Transverse colon (tissue), 4 donors: Measurements from ENCODE around the gene HHEX. TPM values are rescaled to one million over a fixed set of nuclear protein-coding genes. Genes with fewer than 3 reads are reported as not detected.

Experiments used
- DNase-seq: peaks from one replicate; pipeline ENCODE4 v3.0.0-alpha.2; 2019
- H3K27ac ChIP-seq, 4 donors: fragments of 200-600 bp; sonication (generic); 2 replicates each; pipeline ENCODE4 v1.5.1; 2016 to 2018; ENCODE audit warnings: inconsistent platforms in 4 of 4
- H3K27me3 ChIP-seq: fragments of 200-600 bp; sonication (generic); 2 replicates; pipeline ENCODE4 v1.5.1; 2017; ENCODE audit warnings: inconsistent platforms
- H3K36me3 ChIP-seq, 4 donors: fragments of 200-600 bp; sonication (generic); 2 replicates each; pipeline ENCODE4 v1.5.1; 2017 to 2019; ENCODE audit warnings: inconsistent platforms in 4 of 4
- H3K4me1 ChIP-seq, 4 donors: fragments of 200-600 bp; sonication (generic); 2 replicates each; pipeline ENCODE4 v1.5.1; 2017 to 2020; ENCODE audit warnings: inconsistent platforms in 4 of 4
- H3K4me3 ChIP-seq, 4 donors: fragments of 200-600 bp; sonication (generic); 1 replicate in 1 of 4; 2 replicates in 3 of 4; pipeline versions ENCODE4 v1.5.1 to v1.6.1; 2017 to 2019; ENCODE audit warnings: inconsistent platforms in 4 of 4
- H3K9me3 ChIP-seq, 2 donors: fragments of 200-600 bp; sonication (generic); 2 replicates each; pipeline ENCODE4 v1.5.1; 2017 to 2019; ENCODE audit warnings: inconsistent platforms in 2 of 2
- EP300 ChIP-seq: sonication (generic); formaldehyde crosslinking; IDR thresholded peaks from one replicate; pipeline ENCODE4 v1.6.1; 2017; ENCODE audit warnings: antibody characterized with exemption, low read depth
- POLR2A ChIP-seq: fragments of 450-650 bp; IDR thresholded peaks from one replicate; pipeline ENCODE4 v1.6.1; 2016; ENCODE audit warnings: antibody characterized with exemption, mild to moderate bottlenecking, moderate library complexity
- POLR2AphosphoS5 ChIP-seq, 3 donors: sonication (generic); formaldehyde crosslinking; IDR thresholded peaks; one replicate each; pipeline ENCODE4 v1.6.1; 2016; ENCODE audit warnings: antibody characterized with exemption in 3 of 3
- WGBS, 2 donors: methylation state at CpG; one replicate each; pipeline ENCODE4 v1.1.5; 2018; ENCODE audit warnings: low coverage in 1 of 2; 5-methylcytosine and 5-hydroxymethylcytosine counted together
- in situ Hi-C, 4 donors: fragments of 200-750 bp; cut with MboI; loops; one replicate each; pipeline versions ENCODE4 v1.15.0 to v1.15.1; 2017; ENCODE audit warnings: low sequenced_read_pairs in 3 of 4, low pct_ligation_motif_present in 1 of 4, low pct_unique_long_range_greater_than_20kb in 1 of 4
- intact Hi-C: fragments of 100-400 bp; cut with DNase I; formaldehyde crosslinking; loops from one replicate; pipeline ENCODE4 v1.15.1; 2023; ENCODE audit warnings: low total_unique reads
- total RNA-seq, 4 donors: library from RNA; depleted of rRNA; stranded (reverse); fragments of >200 nt; gene quantifications; one replicate each; pipeline ENCODE4 v1.1.0, GENCODE V29; 2016
- TF ChIP-seq, protein P1 (sequence below), 5 experiments: fragments of 200-600 bp in 3 of 5; fragments of 450-650 bp in 2 of 5; sonication (generic) in 3 of 5; IDR thresholded peaks; 1 replicate in 2 of 5; 2 replicates in 3 of 5; pipeline ENCODE4 v1.5.1; 2016 to 2017; ENCODE audit warnings: antibody characterized with exemption in 5 of 5, inconsistent platforms in 3 of 5, mild to moderate bottlenecking in 2 of 5, moderate library complexity in 1 of 5

The HHEX gene
- total RNA-seq, 4 donors from 2014 or later: 0.80 to 7.9 (median 4.8) TPM

- intact Hi-C loops: no loop called here
- H3K27me3 ChIP-seq: peaks cover 87% of the 10 kb centered on the region
- H3K9me3 ChIP-seq: no peaks in the 10 kb centered on the region
- peaks cover 0 to 31% (median 14%) of the 10 kb centered on the region in 4 donors for H3K4me1 ChIP-seq
- 46 to 48% methylated on average over 5 to 7 of the region's 7 CpGs for WGBS, 2 donors
- in situ Hi-C loops: no loop called here
- peak overlapping the region in 1 of 4 donors; percentile 76 for H3K27ac ChIP-seq
- no peaks in the 10 kb centered on the region for H3K36me3 ChIP-seq
- no peak for TF ChIP-seq POLR2AphosphoS5 (IDR thresholded peaks at IDR 0.05)
- TF ChIP-seq, protein P1, sequence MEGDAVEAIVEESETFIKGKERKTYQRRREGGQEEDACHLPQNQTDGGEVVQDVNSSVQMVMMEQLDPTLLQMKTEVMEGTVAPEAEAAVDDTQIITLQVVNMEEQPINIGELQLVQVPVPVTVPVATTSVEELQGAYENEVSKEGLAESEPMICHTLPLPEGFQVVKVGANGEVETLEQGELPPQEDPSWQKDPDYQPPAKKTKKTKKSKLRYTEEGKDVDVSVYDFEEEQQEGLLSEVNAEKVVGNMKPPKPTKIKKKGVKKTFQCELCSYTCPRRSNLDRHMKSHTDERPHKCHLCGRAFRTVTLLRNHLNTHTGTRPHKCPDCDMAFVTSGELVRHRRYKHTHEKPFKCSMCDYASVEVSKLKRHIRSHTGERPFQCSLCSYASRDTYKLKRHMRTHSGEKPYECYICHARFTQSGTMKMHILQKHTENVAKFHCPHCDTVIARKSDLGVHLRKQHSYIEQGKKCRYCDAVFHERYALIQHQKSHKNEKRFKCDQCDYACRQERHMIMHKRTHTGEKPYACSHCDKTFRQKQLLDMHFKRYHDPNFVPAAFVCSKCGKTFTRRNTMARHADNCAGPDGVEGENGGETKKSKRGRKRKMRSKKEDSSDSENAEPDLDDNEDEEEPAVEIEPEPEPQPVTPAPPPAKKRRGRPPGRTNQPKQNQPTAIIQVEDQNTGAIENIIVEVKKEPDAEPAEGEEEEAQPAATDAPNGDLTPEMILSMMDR (IDR thresholded peaks at IDR 0.05): no peak
- no peak for TF ChIP-seq POLR2A
- TF ChIP-seq EP300: no peak
- H3K4me3 ChIP-seq: peak overlapping the region in 1 of 4 donors; percentile 76
- DNase-seq: no peak
These were observed 3.2 kb downstream of the HHEX start for GRCh38 chr10:92692697-92693533.

- Histone ChIP-seq H3K27ac (no peak overlapping the region), H3K36me3 (no peaks in the 10 kb centered on the region), H3K27me3 (peaks cover 86% of the 10 kb centered on the region), H3K4me1 (peaks cover 0 to 28% (median 13%) of the 10 kb centered on the region in 4 donors), H3K4me3 (no peak overlapping the region), H3K9me3 (no peaks in the 10 kb centered on the region)
- no peak for DNase-seq
- intact Hi-C loops: no loop called here
- 60 to 62% methylated on average over 1 of the region's 1 CpG for WGBS, 2 donors
- in situ Hi-C loops: no loop called here
- TF ChIP-seq POLR2AphosphoS5 (IDR thresholded peaks at IDR 0.05) (no peak), POLR2A (no peak), EP300 (no peak)
- TF ChIP-seq, protein P1 (IDR thresholded peaks at IDR 0.05): no peak
These were observed 3.8 kb downstream of the HHEX start for GRCh38 chr10:92693534-92693893.

DNA sequence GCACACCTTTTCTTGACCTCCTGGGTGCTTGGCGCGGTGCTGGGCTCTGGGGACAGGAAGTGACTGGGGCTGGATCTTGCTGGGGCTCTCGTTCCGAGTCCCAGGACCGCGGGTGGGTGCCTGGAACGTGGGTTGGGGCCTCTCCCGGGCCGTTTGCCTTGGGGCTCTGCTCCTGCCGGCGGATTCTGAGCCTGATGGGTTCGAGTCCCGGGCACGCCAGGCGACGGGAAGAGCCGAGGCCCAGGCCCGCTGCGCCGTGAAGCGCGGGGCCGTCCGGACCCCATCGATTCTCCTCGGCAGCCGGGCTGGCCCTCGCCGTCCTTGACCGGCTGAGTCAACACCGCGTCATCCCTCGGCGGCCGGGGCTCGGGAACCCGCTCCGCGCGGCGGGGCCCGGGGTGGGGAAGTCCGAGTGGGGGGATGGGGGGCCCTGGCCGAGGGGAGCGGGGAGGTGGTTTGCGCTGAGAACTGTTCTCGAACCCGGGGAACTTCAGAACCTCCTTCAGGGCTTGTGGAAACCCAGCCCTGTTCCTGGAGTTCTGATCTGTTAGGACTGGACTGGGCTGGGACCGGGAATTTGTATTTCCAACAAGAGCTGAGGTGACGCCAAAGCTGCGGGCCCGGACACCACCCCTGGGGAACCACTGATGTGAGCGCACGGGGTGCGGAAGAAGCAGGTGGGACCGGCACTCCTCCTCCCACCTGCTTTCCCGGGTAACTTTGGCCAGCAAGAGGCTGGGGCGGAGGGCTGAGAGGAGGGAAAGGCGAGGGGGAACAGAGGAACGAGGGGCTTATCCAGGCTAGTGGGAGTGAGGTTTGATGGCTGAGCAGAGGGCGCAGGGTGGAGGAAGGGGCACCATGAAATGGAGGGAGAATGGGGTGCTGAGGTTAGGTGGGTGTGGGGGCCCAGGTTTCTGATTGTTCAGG, 6.2 kb downstream of the HHEX start:
- H3K27ac ChIP-seq: peak overlapping the region in 1 of 4 donors; percentile 19
- DNase-seq: no peak
- H3K4me3 ChIP-seq: peak overlapping the region in 1 of 4 donors; percentile 14
- in situ Hi-C loops (no loop called here), intact Hi-C loops (no loop called here)
- H3K4me1 ChIP-seq: peaks cover 0 to 24% (median 5%) of the 10 kb centered on the region in 4 donors
- WGBS, 2 donors: 66 to 85% methylated on average over 8 to 44 of the region's 61 CpGs
- TF ChIP-seq POLR2AphosphoS5 (IDR thresholded peaks at IDR 0.05) (no peak), POLR2A (no peak), EP300 (no peak)
- TF ChIP-seq, protein P1 (IDR thresholded peaks at IDR 0.05): no peak
- H3K27me3 ChIP-seq: peaks cover 86% of the 10 kb centered on the region
- no peaks in the 10 kb centered on the region for H3K36me3 ChIP-seq
- H3K9me3 ChIP-seq: no peaks in the 10 kb centered on the region
